Upper lobe of right lung (tissue), 1 donor: Measurements from ENCODE around the gene ABHD12. TPM values are rescaled to one million over a fixed set of nuclear protein-coding genes. Genes with fewer than 3 reads are reported as not detected.

Source experiments
- ATAC-seq: fragments of 200-7000 bp; cut with Tn5 transposase; one replicate; pipeline ENCODE4 v1.9.1; 2020; ENCODE audit warnings: mild to moderate bottlenecking, moderate library complexity
- DNase-seq: peaks from one replicate; pipeline ENCODE4 v3.0.0-alpha.2; 2020
- H3K27ac ChIP-seq: fragments of 200-600 bp; one replicate; pipeline ENCODE4 v1.8.0; 2022
- H3K27me3 ChIP-seq: fragments of 200-600 bp; one replicate; pipeline ENCODE4 v1.8.0; 2022; ENCODE audit warnings: mild to moderate bottlenecking
- H3K36me3 ChIP-seq: fragments of 200-600 bp; one replicate; pipeline ENCODE4 v1.8.0; 2022
- H3K4me1 ChIP-seq: fragments of 200-600 bp; one replicate; pipeline ENCODE4 v1.8.0; 2022
- H3K4me3 ChIP-seq: fragments of 200-600 bp; one replicate; pipeline ENCODE4 v1.8.0; 2022; ENCODE audit warnings: mild to moderate bottlenecking
- H3K9me3 ChIP-seq: fragments of 200-600 bp; one replicate; pipeline ENCODE4 v1.8.0; 2022
- CTCF ChIP-seq: fragments of 200-600 bp; IDR thresholded peaks from one replicate; pipeline ENCODE4 v1.8.0; 2022; ENCODE audit warnings: antibody characterized with exemption
- intact Hi-C: fragments of 100-400 bp; cut with DNase I; formaldehyde crosslinking; loops from one replicate; pipeline ENCODE4 v1.11.0; 2022
- total RNA-seq: library from RNA; stranded (reverse); fragmentation: NEBNext Ultra II Directional; extraction: Animal tissue kit (Norgen Biotek cat#: 25700); gene quantifications from one replicate; pipeline ENCODE4 v1.2.1, GENCODE V29; 2021
- donor health status: DM: no; HTN: yes; CAD: no; lungs with severe emphysema.

Gene ABHD12
- total RNA-seq, 1 donor from 2014 or later, result 45.2 TPM

DNA sequence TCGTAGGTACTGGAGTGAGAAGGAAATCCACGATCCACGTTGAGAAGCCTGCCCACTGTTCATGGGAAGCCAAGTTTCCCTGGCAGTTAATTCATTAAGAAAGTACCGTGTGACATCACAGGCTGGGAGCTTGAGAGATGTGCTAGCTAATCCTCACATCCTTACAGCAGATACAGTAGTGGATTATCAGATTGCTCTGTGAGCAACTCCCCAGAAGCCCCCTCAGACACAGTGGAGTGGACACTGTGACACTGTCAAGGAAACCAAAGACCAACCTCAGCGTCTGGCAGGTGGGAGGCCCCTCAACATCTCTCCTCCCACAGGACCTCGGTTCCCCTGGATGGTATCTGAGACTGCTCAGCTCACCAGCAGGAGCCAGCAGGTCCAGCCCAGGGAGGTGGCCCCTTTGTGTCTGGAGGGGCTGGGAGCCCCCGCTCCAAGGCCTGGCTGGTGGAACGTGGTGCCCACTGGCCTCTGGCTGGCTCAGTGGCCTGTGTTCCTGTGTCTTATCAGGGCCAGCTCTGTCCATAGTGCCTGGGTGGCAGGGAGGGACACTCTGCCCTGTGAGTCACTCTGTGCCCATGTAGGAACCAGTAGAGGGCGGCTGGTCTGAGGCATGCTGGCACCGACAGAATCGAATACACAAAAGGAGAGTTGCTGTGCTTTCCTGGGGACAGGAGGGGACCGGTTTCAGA, 135.5 kb downstream of the ABHD12 start:
- H3K36me3 ChIP-seq, result peaks cover 11% of the 10 kb centered on the region
- no peak for TF ChIP-seq CTCF
- no peaks in the 10 kb centered on the region for H3K27me3 ChIP-seq
- DNase-seq (peak; percentile 84), ATAC-seq (peak; percentile 96)
- peak overlapping the region; percentile 64 for H3K27ac ChIP-seq
- H3K4me3 ChIP-seq, result no peak overlapping the region
- peaks cover 39% of the 10 kb centered on the region for H3K4me1 ChIP-seq
- H3K9me3 ChIP-seq, result no peaks in the 10 kb centered on the region
- intact Hi-C loops, result no loop called here

- no peak for TF ChIP-seq CTCF
- DNase-seq (no peak), ATAC-seq (no peak)
- Histone ChIP-seq H3K27me3 (no peaks in the 10 kb centered on the region), H3K4me3 (no peak overlapping the region), H3K36me3 (peaks cover 5% of the 10 kb centered on the region), H3K9me3 (no peaks in the 10 kb centered on the region), H3K27ac (peak overlapping the region; percentile 64), H3K4me1 (peaks cover 44% of the 10 kb centered on the region)
- intact Hi-C loops, result no loop called here
These were observed 136.1 kb downstream of the ABHD12 start for GRCh38 chr20:25254571-25254970.

GRCh38 chr20:25253606-25254275, 136.9 kb downstream of the ABHD12 start:
- H3K9me3 ChIP-seq, result no peaks in the 10 kb centered on the region
- intact Hi-C loops, result no loop called here
- DNase-seq, result no peak
- no peak overlapping the region for H3K4me3 ChIP-seq
- peak overlapping the region; percentile 64 for H3K27ac ChIP-seq
- TF ChIP-seq CTCF, result no peak
- no peaks in the 10 kb centered on the region for H3K27me3 ChIP-seq
- H3K36me3 ChIP-seq, result no peaks in the 10 kb centered on the region
- peak; percentile 40 for ATAC-seq
- H3K4me1 ChIP-seq, result peaks cover 51% of the 10 kb centered on the region

- no peak overlapping the region for H3K4me3 ChIP-seq
- no peak for ATAC-seq
- TF ChIP-seq CTCF, result no peak
- peaks cover 46% of the 10 kb centered on the region for H3K4me1 ChIP-seq
- no peak for DNase-seq
- H3K9me3 ChIP-seq, result no peaks in the 10 kb centered on the region
- no peaks in the 10 kb centered on the region for H3K27me3 ChIP-seq
- intact Hi-C loops, result no loop called here
- no peaks in the 10 kb centered on the region for H3K36me3 ChIP-seq
- no peak overlapping the region for H3K27ac ChIP-seq
These were observed 137.8 kb downstream of the ABHD12 start for GRCh38 chr20:25252686-25253421.

DNA sequence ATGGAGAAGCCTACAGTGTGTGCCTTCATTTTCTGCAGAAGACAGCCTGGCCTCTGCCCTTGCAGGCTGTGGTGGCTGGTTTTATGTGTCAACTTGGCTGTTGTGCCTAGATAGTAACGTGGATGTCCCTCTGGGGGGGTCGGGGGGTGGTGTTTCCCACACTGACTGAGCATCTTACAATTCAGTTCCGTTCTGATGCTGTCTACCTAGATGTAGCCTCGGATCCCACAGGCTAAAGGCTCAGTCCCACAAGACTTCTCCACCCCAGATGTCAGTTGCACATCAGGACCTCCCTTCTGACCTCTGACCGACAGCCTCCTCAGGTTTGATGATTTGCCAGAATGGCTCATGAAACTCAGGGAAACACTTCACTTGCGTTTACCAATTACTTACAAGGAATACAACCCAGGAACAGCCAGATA, 138.4 kb downstream of the ABHD12 start:
- ATAC-seq, result no peak
- H3K4me3 ChIP-seq, result no peak overlapping the region
- no peak overlapping the region for H3K27ac ChIP-seq
- no peak for DNase-seq
- H3K27me3 ChIP-seq, result no peaks in the 10 kb centered on the region
- H3K4me1 ChIP-seq, result peaks cover 44% of the 10 kb centered on the region
- no peaks in the 10 kb centered on the region for H3K36me3 ChIP-seq
- TF ChIP-seq CTCF, result no peak
- intact Hi-C loops, result no loop called here
- H3K9me3 ChIP-seq, result no peaks in the 10 kb centered on the region
